Fibroblast of skin of right biceps (primary cell): ENCODE data around the gene DENND5A.
"Not testable (repeated sequence)": the region's sequence is repeated elsewhere in the genome, so short reads cannot be mapped to it uniquely, and the experiment has no call there.

Experiments used
- DNase-seq: peaks from one replicate; pipeline ENCODE4 v3.0.0-alpha.2; 2013

DENND5A gene

DNA sequence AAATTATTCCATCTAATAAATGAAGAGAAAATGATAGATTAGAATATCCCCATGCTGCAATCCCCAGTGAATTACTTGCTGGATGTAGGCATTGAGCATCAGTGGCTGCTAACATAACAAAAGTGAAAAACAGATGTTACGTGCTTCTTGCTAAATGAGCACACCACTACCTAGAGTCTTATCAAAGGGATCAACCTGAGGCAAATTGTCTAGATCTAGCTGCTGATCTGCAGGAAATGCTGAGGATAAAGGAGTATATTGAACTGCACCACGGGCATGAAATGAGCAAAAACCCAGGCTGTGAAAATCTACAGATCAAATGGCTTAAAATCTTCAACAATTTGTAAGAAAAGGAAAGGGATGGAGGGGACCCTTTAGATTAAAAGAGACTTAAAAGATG is 128.4 kb downstream of the DENND5A start:
- no peak for DNase-seq

DNA sequence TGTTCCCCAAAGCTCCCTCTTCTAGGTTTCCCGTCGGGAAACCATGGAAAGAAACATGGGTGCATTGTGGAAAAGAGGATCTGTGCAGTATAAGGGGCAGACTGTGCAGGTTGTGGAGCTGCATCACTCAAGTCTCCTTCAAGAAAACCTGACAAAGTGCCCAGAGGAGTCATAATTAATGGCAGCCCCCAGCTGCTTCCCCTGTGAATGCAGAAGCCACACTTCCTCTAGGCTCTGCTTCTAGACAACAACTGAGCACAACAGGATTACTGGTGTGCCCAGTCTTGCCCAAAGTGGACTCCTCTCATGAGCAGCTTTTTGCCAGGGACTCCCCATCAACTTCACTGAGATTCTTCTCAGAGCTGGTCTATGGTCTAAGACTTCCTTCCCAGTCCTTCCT is 131.2 kb downstream of the DENND5A start:
- DNase-seq: no peak

- DNase-seq: no peak
These were observed 132.8 kb downstream of the DENND5A start for GRCh38 chr11:9132203-9132878.

DNA sequence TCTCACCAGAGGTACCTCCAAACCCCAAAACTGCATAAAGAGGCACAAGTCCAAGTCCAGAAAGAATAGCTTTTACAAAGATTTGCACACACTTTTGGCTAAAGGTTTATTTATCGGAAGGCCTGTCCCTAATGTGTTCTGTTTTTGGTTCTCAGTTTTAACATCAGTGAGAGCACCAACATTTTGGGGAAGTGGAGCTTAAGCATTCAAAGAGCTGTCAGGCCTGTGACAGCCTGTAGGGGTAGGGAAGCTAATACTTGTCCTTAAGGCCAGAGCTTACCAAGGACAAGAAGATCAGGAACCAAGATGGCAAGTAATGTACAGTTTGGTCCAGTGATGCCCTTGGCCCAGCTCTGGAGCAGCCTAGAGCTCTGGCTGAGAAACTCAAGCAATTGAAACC is 134.9 kb downstream of the DENND5A start:
- no peak for DNase-seq

- DNase-seq: no peak
These were observed 138.5 kb downstream of the DENND5A start for GRCh38 chr11:9126636-9127035.

- no peak for DNase-seq
These were observed 139.8 kb downstream of the DENND5A start for GRCh38 chr11:9125185-9125886.

GRCh38 chr11:9123595-9124304 is 141.4 kb downstream of the DENND5A start:
- DNase-seq: no peak

GRCh38 chr11:9121469-9121796 is 143.7 kb downstream of the DENND5A start:
- DNase-seq: no peak

GRCh38 chr11:9120664-9121468 is 144.3 kb downstream of the DENND5A start:
- no peak for DNase-seq

- peak; percentile 36 for DNase-seq
These were observed 146.9 kb downstream of the DENND5A start for GRCh38 chr11:9118277-9118676.

GRCh38 chr11:9112075-9112474 is 153.1 kb downstream of the DENND5A start:
- no peak for DNase-seq

- no peak for DNase-seq
These were observed 155.1 kb downstream of the DENND5A start for GRCh38 chr11:9109858-9110731.

DNA sequence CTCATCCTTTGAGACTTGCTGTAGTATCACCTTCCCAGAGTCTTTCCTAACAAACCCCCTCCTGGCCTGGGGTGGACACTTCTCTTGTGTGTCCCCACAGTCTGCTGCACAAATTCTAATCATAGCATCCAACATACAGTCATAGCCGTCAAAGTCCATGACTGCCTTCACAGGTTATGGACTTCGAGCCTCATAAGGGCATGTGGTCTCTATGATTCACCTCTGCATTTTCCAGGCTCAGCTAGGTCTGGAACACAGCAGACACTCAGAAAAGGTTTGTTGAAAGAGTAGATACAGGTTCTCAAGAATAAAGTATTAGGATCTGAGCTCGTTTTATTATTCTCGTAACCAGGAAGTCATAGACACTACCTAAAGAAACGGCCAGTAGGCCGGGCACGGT is 160.6 kb downstream of the DENND5A start:
- no peak for DNase-seq

- no peak for DNase-seq
These were observed 161.4 kb downstream of the DENND5A start for GRCh38 chr11:9103542-9104276.

- DNase-seq: no peak
These were observed 165.5 kb downstream of the DENND5A start for GRCh38 chr11:9099617-9100016.

GRCh38 chr11:9098455-9098854 is 166.7 kb downstream of the DENND5A start:
- DNase-seq: not testable (repeated sequence)

GRCh38 chr11:9097186-9097943 is 167.8 kb downstream of the DENND5A start:
- not testable (repeated sequence) for DNase-seq

DNA sequence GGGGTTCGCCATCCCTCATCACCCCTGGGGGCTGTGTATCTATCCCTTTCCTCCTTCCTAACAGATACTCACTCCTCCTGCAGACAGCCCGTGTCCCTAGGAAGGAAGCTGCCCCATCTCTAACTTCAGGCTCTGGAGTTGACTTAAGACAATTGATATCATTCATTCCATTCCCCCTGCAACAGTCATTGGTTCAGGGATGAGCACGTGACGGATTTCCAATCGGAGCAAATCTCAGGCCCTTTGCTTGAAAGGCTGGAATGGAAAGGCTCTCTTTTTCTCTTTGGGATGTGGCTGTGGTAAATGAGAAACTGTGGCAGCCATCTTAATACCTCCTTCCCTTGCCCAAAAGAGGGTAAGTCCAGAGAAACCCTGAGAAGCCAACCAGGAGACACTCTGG is 168.7 kb downstream of the DENND5A start:
- no peak for DNase-seq

DNA sequence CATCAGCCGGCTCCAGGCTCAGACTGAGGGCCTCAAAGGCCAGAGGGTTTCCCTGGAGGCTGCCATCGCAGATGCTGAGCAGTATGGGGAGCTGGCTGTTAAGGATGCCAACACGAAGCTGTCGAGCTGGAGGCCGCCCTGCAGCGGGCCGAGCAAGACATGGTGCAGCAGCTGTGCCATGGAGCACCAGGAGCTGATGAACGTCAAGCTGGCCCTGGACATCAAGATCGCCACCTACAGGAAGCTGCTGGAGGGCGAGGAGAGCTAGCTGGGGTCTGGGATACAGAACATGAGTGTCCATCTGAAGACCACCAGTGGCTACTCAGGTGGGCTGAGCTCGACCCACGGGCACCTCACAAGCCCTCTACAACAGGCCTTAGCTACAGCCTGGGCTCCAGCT is 169.7 kb downstream of the DENND5A start:
- peak; percentile 4 for DNase-seq

- no peak for DNase-seq
These were observed 170.7 kb downstream of the DENND5A start for GRCh38 chr11:9094420-9094819.
